ENCODE data around the gene ARL11.

The ARL11 gene

DNA sequence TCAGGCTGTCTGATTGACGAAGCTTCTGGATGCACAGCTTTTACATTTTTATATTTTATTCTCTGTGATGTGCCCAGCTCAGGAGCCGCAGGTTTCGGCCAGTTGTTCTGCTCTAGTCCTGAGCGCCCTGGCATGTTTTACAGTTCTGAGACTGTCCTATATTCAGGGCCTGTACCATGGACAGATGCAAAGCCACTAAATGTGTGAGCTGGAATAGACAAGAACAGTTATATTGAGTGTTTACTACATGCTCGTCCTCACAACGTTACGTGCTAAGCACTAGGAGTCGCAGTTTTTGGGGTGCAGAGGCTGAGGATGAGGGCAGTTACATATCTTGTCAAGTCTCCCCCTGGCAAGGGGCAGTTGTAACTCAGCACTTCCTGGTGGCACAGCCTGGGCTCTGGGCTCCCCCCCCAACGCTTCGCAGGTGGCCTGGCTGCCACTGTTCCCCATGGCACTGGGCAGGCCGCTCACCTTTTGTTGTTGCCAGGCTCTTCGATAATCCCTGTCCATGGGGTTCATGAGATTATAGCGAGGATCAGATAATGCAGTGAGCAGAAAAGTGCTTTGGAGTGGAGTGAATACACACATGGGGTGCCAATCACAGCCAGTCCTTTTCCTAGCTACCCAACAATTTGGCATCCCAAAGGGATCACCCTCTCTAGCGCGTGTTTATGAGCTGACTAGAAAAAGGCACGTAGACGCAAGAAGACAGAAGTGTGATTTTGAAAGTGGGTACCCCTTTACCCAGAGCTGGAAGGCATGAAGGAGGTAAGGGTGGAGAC, 23.5 kb downstream of the ARL11 start:
- no peak overlapping the region for H3K4me3 ChIP-seq (ENCODE audit: low read depth, low read length)
- TF ChIP-seq, protein P1, sequence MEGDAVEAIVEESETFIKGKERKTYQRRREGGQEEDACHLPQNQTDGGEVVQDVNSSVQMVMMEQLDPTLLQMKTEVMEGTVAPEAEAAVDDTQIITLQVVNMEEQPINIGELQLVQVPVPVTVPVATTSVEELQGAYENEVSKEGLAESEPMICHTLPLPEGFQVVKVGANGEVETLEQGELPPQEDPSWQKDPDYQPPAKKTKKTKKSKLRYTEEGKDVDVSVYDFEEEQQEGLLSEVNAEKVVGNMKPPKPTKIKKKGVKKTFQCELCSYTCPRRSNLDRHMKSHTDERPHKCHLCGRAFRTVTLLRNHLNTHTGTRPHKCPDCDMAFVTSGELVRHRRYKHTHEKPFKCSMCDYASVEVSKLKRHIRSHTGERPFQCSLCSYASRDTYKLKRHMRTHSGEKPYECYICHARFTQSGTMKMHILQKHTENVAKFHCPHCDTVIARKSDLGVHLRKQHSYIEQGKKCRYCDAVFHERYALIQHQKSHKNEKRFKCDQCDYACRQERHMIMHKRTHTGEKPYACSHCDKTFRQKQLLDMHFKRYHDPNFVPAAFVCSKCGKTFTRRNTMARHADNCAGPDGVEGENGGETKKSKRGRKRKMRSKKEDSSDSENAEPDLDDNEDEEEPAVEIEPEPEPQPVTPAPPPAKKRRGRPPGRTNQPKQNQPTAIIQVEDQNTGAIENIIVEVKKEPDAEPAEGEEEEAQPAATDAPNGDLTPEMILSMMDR (IDR thresholded peaks at IDR 0.05; ENCODE audit: borderline replicate concordance, insufficient read depth, low read depth, low read length) = no peak

DNA sequence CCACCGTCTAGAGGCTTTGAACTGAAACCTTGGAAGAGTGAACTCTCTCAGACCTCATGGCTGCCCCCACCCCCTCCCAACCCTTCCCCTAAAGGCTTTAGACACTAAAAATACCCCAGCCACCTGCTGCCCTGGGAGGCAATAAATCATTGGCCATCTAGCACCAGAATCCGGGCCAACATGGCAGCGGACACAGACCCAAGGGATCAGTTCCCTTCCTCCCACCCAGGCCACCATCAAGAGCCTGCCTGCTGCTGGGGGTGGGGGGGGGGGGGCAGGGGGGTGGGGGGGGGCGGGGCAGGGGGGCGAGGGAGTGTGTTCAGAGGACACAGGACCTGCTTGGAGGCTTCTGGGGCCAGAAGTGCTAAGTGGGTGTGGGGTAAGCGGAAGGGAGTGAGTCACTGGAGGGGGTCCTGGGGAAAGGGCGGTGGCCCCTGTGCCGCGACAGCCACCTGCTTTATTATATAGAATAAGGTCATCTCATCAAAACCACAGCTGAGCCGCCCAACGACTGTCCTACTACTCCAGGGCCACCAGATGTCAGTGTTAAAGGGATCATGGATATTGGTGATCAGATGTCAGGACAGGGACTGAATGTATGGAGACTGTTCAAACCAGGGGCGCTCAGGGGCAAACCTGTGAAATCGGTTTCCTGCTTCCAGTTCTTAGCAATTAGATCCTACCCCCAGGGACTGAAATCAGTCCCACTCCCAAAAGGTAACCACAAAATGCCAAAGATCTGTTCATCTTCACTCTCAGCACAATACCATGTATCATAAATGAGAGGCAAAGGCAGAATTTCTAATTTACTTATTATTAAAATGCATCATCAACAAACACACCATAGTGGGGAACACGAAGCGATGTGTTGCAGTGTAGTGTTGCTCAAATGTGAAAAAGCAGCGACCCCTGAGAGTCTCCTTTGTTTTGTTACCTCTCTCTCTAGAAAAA, 24.3 kb downstream of the ARL11 start:
- TF ChIP-seq, protein P1 (IDR thresholded peaks at IDR 0.05; ENCODE audit: borderline replicate concordance, insufficient read depth, low read depth, low read length) = peak; percentile 52
- H3K4me3 ChIP-seq (ENCODE audit: low read depth, low read length) = no peak overlapping the region

DNA sequence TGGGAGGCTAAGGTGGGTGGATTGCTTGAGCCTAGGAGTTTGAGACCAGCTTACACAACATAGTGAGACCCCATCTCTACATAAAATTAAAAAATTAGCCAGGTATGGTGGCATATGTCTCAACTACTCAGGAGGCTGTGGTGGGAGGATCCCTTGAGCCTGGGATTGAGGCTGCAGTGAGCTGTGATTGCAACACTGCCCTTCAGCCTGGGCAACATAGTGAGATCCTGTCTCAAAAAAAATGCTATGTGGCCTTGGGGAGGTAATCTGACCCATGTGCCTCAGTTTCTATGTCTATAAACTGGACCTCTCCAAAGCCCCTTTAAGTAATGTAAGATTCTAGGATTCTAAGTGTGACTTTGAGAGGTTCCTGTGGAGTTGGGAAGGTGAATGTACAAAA, 25.2 kb downstream of the ARL11 start:
- H3K4me3 ChIP-seq (ENCODE audit: low read depth, low read length) = no peak overlapping the region
- TF ChIP-seq, protein P1 (IDR thresholded peaks at IDR 0.05; ENCODE audit: borderline replicate concordance, insufficient read depth, low read depth, low read length) = no peak

DNA sequence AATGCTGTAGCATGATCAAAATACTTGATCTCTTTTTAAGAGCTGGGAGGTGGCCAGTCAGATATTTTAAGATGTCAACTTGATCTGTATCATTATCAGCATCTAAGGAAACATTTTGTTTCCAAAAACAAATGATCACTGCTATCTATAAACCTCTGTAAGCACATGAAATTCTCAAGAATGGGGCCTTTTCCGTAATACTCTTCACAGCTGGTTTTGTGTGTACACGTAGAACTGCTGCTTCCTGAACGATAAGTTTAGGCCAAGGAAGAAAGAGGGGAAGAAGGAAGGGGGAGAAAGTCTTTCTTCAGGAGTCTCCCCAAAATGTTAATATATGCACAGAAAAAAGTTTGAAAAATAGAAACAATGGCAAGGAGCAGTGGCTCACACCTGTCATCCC, 25.7 kb downstream of the ARL11 start:
- no peak overlapping the region for H3K4me3 ChIP-seq (ENCODE audit: low read depth, low read length)

DNA sequence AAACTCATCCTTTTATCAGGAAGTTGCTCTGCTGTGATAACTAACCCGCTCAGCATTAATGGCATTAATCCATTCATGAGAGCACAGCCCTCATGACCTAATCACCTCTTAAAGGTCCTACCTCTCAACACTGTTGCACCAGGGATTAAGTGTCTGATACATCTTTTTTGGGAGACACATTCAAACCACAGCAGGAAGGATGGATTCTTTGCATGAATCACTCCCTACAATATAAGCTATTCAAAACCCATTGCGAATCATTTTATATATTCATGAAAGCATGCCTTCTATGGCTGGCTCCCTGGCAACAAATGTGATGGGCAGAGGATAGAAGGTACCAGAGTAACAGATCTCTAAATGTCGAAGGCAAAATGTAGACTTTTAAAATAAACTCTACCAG, 27.6 kb downstream of the ARL11 start:
- TF ChIP-seq, protein P1 (IDR thresholded peaks at IDR 0.05; ENCODE audit: borderline replicate concordance, insufficient read depth, low read depth, low read length) = no peak
- H3K4me3 ChIP-seq (ENCODE audit: low read depth, low read length) = no peak overlapping the region

More for the DNA sequence above, 25.7 kb downstream of the ARL11 start:
- TF ChIP-seq, protein P1 (IDR thresholded peaks at IDR 0.05; ENCODE audit: borderline replicate concordance, insufficient read depth, low read depth, low read length) = no peak

DNA sequence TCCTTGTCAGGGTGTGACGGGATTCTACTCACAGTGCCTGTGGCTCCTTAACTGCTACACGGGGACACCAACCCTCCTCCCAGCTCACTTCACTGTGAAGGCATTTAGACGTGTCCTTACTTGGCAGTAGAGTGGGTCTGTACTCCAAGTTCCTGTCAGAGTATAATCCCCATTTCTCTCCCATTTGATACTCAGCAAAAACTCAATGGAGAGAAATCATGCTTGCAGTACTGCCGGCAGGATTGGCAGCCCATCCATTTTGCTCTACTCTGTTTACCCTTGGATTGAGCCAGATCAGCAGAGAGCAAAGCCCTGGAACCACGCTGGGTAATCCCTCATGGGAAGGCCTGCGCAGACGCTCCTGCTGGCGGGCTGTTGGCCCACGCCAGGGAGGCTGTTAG, 28.9 kb downstream of the ARL11 start:
- TF ChIP-seq, protein P1 (IDR thresholded peaks at IDR 0.05; ENCODE audit: borderline replicate concordance, insufficient read depth, low read depth, low read length) = no peak
- no peak overlapping the region for H3K4me3 ChIP-seq (ENCODE audit: low read depth, low read length)
